Fibroblast of lung (primary cell): Measurements from ENCODE around the gene CENPW.

Experiments used
- EZH2 ChIP-seq: IDR thresholded peaks from 2 replicates; pipeline ENCODE4 v1.5.1; 2012; ENCODE audit warnings: low read length, control low read depth, mild to moderate bottlenecking; ENCODE audit errors: missing control alignments
- TF ChIP-seq, protein P1 (sequence below), 2 donors: IDR thresholded peaks in 1 of 2; conservative IDR thresholded peaks in 1 of 2; 1 replicate in 1 of 2; 2 replicates in 1 of 2; pipeline ENCODE4 v1.5.1; 2011 to 2012; ENCODE audit warnings: low read length in 2 of 2, control low read depth in 1 of 2, inconsistent platforms in 1 of 2, low read depth in 1 of 2, mild to moderate bottlenecking in 1 of 2

DNA sequence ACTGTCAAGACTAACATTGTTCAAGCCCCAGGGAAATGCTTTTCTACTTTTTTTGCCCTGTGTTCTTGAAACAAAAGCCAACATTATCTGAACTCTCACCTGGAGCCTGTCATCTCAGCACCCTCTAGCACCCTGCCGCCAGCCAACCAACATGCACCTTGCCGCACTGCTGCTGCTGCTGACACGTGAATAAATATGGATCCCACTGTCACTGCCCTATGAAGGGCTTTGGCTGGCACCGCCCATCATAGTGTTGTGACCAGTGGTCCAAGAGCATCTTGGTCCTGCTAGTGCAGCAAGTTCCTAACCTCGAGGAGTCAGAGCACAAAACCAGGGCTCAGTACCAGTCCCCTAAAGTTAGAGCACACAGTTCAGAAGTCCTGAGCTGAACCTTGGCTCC lies 41.6 kb downstream of the CENPW start:
- TF ChIP-seq, protein P1, sequence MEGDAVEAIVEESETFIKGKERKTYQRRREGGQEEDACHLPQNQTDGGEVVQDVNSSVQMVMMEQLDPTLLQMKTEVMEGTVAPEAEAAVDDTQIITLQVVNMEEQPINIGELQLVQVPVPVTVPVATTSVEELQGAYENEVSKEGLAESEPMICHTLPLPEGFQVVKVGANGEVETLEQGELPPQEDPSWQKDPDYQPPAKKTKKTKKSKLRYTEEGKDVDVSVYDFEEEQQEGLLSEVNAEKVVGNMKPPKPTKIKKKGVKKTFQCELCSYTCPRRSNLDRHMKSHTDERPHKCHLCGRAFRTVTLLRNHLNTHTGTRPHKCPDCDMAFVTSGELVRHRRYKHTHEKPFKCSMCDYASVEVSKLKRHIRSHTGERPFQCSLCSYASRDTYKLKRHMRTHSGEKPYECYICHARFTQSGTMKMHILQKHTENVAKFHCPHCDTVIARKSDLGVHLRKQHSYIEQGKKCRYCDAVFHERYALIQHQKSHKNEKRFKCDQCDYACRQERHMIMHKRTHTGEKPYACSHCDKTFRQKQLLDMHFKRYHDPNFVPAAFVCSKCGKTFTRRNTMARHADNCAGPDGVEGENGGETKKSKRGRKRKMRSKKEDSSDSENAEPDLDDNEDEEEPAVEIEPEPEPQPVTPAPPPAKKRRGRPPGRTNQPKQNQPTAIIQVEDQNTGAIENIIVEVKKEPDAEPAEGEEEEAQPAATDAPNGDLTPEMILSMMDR (conservative IDR thresholded peaks at IDR 0.05 in 1 of 2, IDR thresholded peaks at IDR 0.05 in 1 of 2; ENCODE audit: low read depth in 1 of 2, low read length in 2 of 2) = no peak
- TF ChIP-seq EZH2 = no peak
